GM12865 (cell line): ENCODE data around the gene HAGHL.

Source experiments
- DNase-seq: peaks from one replicate; pipeline ENCODE4 v3.0.0; 2010; ENCODE audit warnings: low read depth
- H3K4me3 ChIP-seq: 2 replicates; pipeline ENCODE4 v1.5.1; 2011; ENCODE audit warnings: mild to moderate bottlenecking, low read depth, low read length, control low read depth
- TF ChIP-seq, protein P1 (sequence below): IDR thresholded peaks from 2 replicates; pipeline ENCODE4 v1.5.1; 2011; ENCODE audit warnings: low read length, control low read depth, low read depth, inconsistent platforms; ENCODE audit not compliant: insufficient read depth; ENCODE audit errors: missing control alignments

Gene HAGHL

GRCh38 chr16:761625-762513, 35.0 kb downstream of the HAGHL start:
- TF ChIP-seq, protein P1, sequence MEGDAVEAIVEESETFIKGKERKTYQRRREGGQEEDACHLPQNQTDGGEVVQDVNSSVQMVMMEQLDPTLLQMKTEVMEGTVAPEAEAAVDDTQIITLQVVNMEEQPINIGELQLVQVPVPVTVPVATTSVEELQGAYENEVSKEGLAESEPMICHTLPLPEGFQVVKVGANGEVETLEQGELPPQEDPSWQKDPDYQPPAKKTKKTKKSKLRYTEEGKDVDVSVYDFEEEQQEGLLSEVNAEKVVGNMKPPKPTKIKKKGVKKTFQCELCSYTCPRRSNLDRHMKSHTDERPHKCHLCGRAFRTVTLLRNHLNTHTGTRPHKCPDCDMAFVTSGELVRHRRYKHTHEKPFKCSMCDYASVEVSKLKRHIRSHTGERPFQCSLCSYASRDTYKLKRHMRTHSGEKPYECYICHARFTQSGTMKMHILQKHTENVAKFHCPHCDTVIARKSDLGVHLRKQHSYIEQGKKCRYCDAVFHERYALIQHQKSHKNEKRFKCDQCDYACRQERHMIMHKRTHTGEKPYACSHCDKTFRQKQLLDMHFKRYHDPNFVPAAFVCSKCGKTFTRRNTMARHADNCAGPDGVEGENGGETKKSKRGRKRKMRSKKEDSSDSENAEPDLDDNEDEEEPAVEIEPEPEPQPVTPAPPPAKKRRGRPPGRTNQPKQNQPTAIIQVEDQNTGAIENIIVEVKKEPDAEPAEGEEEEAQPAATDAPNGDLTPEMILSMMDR = no peak
- no peak for DNase-seq
- no peak overlapping the region for H3K4me3 ChIP-seq

GRCh38 chr16:762595-763268, 35.8 kb downstream of the HAGHL start:
- TF ChIP-seq, protein P1 = no peak
- no peak for DNase-seq
- H3K4me3 ChIP-seq = no peak overlapping the region

GRCh38 chr16:763369-764183, 36.7 kb downstream of the HAGHL start:
- TF ChIP-seq, protein P1 = no peak
- H3K4me3 ChIP-seq = no peak overlapping the region
- no peak for DNase-seq

DNA sequence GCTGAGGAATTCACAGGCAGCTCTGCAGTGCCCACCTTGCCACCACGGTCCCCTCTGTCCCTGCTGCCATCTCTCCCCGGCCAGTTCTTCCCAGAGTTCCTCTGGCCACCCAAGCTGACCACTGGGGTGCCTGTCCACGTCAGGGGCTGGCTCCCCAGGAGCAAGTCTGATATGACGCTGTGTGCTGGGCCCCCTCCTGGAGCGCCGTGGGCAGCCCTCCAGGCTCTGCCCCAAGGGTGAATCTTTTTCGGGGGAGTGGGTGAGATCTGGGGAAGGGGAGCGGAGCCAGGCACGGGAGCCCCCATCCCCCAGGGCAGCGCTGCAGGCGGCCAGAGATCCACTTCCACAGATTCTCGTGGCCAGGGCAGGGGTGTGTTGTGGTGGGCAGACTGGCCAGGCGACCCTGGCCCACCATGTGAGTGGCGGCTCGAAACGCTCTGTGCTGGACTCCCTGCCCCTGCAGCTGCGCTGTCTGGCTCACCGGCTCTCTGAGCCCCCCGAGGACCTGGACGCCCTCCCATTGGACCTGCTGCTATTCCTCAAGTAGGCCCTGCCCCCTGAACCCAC, 37.4 kb downstream of the HAGHL start:
- TF ChIP-seq, protein P1 = no peak
- no peak overlapping the region for H3K4me3 ChIP-seq
- DNase-seq = no peak

DNA sequence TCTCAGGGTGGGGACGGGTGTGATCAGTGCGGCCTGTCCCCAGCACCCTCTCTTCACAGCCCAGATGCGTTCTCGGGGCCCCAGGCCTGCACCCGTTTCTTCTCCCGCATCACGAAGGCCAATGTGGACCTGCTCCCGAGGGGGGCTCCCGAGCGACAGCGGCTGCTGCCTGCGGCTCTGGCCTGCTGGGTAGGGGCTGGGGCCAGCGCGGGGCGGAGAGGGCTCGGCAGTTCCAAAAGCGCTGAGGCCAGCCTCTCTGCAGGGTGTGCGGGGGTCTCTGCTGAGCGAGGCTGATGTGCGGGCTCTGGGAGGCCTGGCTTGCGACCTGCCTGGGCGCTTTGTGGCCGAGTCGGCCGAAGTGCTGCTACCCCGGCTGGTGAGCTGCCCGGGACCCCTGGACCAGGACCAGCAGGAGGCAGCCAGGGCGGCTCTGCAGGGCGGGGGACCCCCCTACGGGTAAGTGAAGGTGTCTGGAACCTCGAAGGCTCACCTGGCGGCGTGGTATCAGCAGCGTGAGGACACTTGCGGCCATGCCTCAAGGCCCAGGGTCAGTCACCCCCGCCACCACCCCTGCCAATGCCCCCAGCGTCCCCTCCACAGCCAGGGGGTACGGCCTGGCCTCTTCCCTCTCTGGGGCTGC, 38.1 kb downstream of the HAGHL start:
- DNase-seq = no peak
- TF ChIP-seq, protein P1 = no peak
- no peak overlapping the region for H3K4me3 ChIP-seq

- H3K4me3 ChIP-seq = no peak overlapping the region
- no peak for DNase-seq
- TF ChIP-seq, protein P1 = no peak
These were observed 38.6 kb downstream of the HAGHL start for GRCh38 chr16:765488-765865.
